Peyer's patch (tissue), 4 donors: Measurements from ENCODE around the gene SCAMP1.

Source experiments
- POLR2A ChIP-seq, 2 donors: fragments of 450-650 bp; IDR thresholded peaks; one replicate each; pipeline ENCODE4 v1.5.1; 2017; ENCODE audit warnings: antibody characterized with exemption in 2 of 2, mild to moderate bottlenecking in 2 of 2, moderate library complexity in 2 of 2
- TF ChIP-seq, protein P1 (sequence below), 6 experiments: fragments of 450-650 bp in 4 of 6; fragments of 200-600 bp in 2 of 6; sonication (generic) in 1 of 6; IDR thresholded peaks; one replicate each; pipeline ENCODE4 v1.5.1; 2017 to 2019; ENCODE audit warnings: antibody characterized with exemption in 6 of 6, mild to moderate bottlenecking in 3 of 6, moderate library complexity in 1 of 6

DNA sequence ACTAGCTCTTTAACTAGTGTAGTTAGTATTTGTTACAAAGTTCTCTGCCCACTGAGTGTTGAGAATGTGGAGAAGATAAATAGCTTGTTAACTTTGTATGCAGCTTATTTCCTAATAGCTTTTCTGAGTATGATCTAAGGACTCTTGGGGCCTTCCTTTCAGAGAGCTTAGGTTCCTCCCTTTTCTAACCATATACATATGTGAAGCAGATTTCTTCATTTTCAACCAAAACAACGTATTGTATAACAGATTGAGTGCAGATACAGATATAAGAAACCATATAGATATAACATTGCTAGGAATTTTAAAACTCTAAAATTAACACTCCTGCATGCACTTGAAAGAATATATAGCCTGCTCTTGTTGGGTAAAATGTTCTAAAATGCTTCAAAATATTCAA, 70.4 kb downstream of the SCAMP1 start:
- TF ChIP-seq, protein P1, sequence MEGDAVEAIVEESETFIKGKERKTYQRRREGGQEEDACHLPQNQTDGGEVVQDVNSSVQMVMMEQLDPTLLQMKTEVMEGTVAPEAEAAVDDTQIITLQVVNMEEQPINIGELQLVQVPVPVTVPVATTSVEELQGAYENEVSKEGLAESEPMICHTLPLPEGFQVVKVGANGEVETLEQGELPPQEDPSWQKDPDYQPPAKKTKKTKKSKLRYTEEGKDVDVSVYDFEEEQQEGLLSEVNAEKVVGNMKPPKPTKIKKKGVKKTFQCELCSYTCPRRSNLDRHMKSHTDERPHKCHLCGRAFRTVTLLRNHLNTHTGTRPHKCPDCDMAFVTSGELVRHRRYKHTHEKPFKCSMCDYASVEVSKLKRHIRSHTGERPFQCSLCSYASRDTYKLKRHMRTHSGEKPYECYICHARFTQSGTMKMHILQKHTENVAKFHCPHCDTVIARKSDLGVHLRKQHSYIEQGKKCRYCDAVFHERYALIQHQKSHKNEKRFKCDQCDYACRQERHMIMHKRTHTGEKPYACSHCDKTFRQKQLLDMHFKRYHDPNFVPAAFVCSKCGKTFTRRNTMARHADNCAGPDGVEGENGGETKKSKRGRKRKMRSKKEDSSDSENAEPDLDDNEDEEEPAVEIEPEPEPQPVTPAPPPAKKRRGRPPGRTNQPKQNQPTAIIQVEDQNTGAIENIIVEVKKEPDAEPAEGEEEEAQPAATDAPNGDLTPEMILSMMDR (IDR thresholded peaks at IDR 0.05): no peak
- no peak for TF ChIP-seq POLR2A (IDR thresholded peaks at IDR 0.05)
